ENCODE measurements around the gene CENPO.
"Not testable (repeated sequence)": the region's sequence is repeated elsewhere in the genome, so short reads cannot be mapped to it uniquely, and the experiment has no call there.

CENPO gene

GRCh38 chr2:24793761-24794435 lies 673 bp downstream of the CENPO start:
- CTCF ChIA-PET: interaction anchor here (0.8 to 2.2 kb wide), 3 partner anchors 15 to 34 kb away, joined by 3 to 7 read pairs (median 4); no protein-coding TSS in a partner anchor
- POLR2A ChIA-PET: interaction anchor here (0.6 kb wide), 1 partner anchor 80 kb away, joined by 3 read pairs; no protein-coding TSS in a partner anchor
- TF ChIP-seq CTCF (IDR thresholded peaks at IDR 0.05; ENCODE audit: control extremely low read depth, extremely low read depth, low read depth, missing control alignments): no peak
- DNase-seq (ENCODE audit: extremely low spot score): no peak

GRCh38 chr2:24797644-24798043 lies 4.4 kb downstream of the CENPO start:
- no peak for TF ChIP-seq CTCF (IDR thresholded peaks at IDR 0.05; ENCODE audit: control extremely low read depth, extremely low read depth, low read depth, missing control alignments)
- CTCF ChIA-PET: interaction anchor here (1.9 to 2.0 kb wide), 2 partner anchors 14 to 28 kb away, joined by 5 read pairs; no protein-coding TSS in a partner anchor
- POLR2A ChIA-PET: no interaction called here
- DNase-seq (ENCODE audit: extremely low spot score): no peak

- CTCF ChIA-PET; POLR2A ChIA-PET; DNase-seq (ENCODE audit: extremely low spot score): not testable (repeated sequence)
Measured at GRCh38 chr2:24800487-24800886, 7.3 kb downstream of the CENPO start.

GRCh38 chr2:24805811-24806660 lies 12.8 kb downstream of the CENPO start:
- POLR2A ChIA-PET; DNase-seq (ENCODE audit: extremely low spot score): not testable (repeated sequence)
- CTCF ChIA-PET: interaction anchor here (1.2 kb wide), 1 partner anchor 22 kb away, joined by 3 read pairs; no protein-coding TSS in a partner anchor

- POLR2A ChIA-PET: no interaction called here
- TF ChIP-seq CTCF (IDR thresholded peaks at IDR 0.05; ENCODE audit: control extremely low read depth, extremely low read depth, low read depth, missing control alignments): no peak
- DNase-seq (ENCODE audit: extremely low spot score): no peak
- CTCF ChIA-PET: interaction anchor here (1.1 to 1.2 kb wide), 2 partner anchors 19 to 22 kb away, joined by 3 read pairs; no protein-coding TSS in a partner anchor
Measured at GRCh38 chr2:24806661-24807036, 13.4 kb downstream of the CENPO start.

GRCh38 chr2:24809316-24810007 lies 16.2 kb downstream of the CENPO start:
- CTCF ChIA-PET: interaction anchor here (1.6 kb wide), 1 partner anchor 10 kb away, joined by 3 read pairs; no protein-coding TSS in a partner anchor
- POLR2A ChIA-PET: interaction anchor here (0.7 kb wide), 1 partner anchor 177 kb away, joined by 4 read pairs; no protein-coding TSS in a partner anchor
- no peak for DNase-seq (ENCODE audit: extremely low spot score)
- TF ChIP-seq CTCF (IDR thresholded peaks at IDR 0.05; ENCODE audit: control extremely low read depth, extremely low read depth, low read depth, missing control alignments): no peak

- CTCF ChIA-PET: interaction anchor here (1.0 to 1.4 kb wide), 3 partner anchors 10 to 391 kb away, joined by 3 to 5 read pairs (median 4); no protein-coding TSS in a partner anchor
- POLR2A ChIA-PET: no interaction called here
- TF ChIP-seq CTCF (IDR thresholded peaks at IDR 0.05; ENCODE audit: control extremely low read depth, extremely low read depth, low read depth, missing control alignments): no peak
Measured at GRCh38 chr2:24813691-24814137, 20.5 kb downstream of the CENPO start.

More at GRCh38 chr2:24813691-24814137, 20.5 kb downstream of the CENPO start:
- DNase-seq (ENCODE audit: extremely low spot score): no peak
